ENCODE data around the gene KCNQ2. TPM values are rescaled to one million over a fixed set of nuclear protein-coding genes. Genes with fewer than 3 reads are reported as not detected.

The KCNQ2 gene
- total RNA-seq, 1 donor from 2014 or later = not detected

DNA sequence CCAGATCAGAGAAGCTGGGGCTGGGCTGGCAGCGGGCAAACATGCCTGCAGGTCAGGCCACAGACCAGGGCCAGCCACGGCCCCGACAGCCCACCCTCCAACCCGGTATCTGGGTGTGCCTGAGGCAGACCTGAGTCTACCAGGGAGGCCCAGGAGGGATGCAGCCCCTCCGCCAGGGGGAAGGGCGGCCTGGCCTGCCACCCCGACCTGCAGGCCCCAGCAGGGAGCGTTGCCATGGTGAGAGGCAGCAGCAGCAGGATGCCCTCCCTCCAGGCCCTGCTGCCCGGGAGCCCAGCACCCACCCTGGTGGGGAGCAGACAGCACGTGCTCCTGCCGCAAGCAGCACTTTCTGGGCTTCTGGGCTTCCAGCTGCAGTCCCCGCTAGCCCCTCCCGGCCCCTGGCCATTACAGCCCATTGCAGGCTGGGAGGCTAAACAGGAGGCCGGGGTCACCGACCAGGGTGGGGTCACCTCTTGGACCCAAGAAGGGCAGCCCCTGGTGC is 30.3 kb upstream of the KCNQ2 start:
- DNase-seq (ENCODE audit: low spot score) (no peak), ATAC-seq (no peak)

DNA sequence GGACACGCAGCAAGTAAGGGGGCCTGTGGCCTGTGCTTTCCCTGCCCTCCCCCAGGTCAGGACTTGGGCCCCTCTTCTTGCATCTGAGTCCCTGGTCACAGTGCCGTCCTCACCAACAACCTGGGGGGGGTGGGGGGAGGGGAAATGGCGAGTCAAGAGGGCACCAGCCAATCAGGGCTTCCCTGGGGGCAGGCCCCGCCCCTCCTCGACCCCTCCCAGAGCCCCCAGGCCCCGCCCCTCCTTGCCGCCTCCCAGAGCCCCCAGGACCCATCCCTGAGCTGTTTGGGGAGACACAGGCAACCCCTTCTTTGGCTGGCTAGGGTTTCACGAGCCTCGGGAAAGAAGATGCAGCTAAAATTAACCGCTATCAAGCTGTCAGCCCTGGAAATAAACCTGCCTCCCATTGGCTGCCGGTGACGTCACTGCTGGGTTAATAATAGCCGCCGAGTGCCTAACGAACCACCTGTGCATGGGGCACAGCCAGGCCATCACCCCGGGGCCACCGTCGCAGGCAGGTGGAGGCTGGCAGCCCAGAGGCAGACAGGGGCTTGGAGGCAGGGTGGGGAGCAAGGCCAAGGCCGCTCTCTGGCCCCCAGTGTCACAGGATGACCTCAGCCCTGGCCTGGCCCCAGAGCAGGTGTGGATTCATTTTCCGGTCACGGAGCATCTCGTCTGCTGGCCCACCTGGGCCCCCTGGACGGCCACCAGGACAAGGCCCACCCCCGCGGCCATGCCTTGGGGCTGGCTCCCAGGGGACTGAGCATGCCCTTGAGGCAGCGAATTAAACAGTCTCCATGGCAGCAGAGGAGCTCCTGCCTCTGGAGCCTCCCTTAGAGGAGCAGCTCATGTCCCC is 29.6 kb upstream of the KCNQ2 start:
- DNase-seq (ENCODE audit: low spot score) = no peak
- ATAC-seq = no peak

DNA sequence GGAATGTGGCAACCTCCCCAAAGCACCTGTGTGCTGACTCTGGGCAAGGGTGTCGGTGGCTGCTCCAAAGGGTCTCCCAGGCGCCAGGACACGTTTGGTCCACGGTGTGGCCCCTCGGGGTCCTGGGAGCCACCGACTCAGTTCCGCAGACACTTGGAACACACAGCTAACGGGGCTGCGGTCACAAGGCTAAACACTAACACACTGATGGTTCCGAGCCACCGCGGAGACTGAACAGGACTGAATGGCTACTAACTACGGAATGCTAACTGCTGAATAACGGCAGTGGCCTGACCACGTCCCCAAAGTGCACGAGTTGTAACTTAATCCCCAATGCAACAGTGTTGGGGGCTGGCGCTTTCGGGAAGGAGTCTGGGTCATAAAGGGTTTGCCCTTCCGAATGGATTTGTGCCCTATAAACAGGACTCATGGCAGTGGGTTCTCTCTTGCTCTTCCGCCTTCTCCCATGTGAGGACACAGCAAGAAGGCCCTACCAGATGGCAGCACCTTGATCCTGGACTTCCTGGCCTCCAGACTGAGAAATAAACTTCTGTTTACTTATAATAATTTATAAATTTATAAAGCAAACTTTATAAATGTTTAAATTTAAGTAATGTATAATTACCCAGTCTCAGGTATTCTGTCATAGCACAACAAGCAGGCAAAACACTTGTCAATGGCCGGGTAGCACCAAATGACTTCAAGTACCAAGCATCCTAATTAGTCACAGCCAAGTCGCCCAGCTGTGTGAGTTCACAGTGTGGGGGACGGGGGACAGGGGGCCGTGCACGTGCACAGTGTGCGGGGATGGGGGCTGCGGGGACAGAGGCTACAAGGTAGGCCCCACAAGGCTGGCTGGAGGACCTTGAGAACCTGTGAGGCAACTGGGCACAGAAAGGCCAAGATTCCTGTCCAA is 28.7 kb upstream of the KCNQ2 start:
- no peak for ATAC-seq
- no peak for DNase-seq (ENCODE audit: low spot score)

DNA sequence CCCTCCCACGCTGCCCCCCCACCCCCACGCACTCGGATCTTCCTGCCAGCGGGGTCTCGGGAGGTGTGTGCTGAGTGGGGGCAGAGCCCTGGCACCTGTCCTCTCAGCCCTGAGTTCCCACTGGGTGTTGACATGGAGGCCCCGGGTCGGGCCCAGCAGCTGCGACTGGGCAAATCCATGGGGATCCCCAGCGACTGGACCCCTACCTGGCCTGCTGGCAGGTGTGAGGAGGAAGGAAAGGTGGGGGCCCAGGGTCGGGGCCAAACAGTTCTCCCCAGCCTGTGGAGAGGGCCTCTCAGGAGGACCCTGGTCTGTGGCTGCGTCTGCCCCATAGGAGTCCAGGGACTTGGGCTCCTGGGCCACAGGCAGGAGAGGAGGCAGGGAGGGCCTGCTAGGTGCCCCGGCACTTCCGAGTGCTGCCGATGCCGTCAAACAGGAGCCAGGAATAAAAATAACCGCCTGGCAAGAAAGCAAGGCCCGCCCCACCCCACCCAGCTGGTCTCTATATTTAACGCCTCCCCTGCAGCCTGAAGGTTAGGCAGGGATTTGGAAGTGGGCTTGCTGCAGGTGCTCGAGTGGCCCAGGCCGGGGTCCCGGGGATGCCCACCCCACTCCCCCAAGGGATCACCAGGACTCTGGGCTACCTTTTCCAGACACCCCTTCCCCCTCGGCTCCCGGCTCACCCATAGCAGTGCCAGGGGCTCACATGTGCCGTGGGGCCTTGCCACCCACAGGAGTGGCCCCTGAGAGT is 27.9 kb upstream of the KCNQ2 start:
- no peak for ATAC-seq
- no peak for DNase-seq (ENCODE audit: low spot score)

DNA sequence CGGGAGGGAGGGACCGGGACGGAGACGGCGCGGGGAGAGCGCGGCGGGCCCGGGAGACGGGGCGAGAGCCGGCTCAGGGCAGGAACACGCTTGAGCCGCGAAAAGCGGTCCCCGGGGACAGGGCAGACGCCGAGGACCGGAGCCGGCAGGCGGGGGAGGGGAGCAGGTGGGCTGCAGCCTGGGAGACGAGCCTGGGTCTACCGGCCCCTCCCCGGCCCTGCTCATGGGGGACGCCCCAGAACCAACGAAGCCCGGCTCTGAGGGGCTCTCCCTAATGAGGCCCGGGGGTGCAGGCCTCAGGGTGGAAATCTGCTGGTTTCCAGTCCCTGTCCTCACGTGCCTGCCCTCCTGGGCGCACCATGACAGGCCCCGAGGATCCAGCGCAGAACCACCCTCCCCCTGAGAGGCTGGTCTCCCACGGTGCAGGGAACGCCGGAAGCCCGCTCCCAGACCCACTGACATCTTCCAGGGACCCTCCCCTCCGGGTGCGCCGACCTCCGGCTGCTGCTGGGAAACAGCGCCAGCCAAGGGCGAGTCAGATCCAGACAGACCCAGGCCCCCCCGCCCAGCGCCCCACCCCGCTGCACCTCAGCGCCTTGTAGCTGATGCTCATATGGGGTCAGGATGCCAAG is 27.0 kb upstream of the KCNQ2 start:
- no peak for DNase-seq (ENCODE audit: low spot score)
- ATAC-seq = no peak

DNA sequence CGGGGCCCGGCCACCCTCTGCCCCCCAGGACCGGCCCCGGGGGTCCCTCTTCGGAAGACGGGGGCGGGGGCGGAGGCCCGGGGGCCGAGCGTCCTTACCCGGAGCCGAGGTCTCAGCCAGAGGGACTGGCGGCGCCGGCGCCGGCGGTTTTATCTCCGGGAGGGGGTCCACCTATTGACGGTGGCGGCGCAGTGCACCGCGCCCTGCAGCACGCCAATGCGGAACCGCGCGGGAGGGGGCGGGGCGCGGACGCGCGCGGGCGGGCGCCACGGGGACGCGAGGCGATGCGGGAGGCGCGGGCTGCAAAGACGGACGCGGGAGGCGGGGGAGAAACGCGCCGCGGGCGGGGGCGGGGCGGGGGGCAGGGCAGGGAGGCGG is 26.5 kb upstream of the KCNQ2 start, which contains the start of gene EEF1A2:
TSS of gene EEF1A2 (minus strand) at position 124 of the 378 bp plus-strand sequence. CDS start 1,320 bp downstream, outside the sequence.
- DNase-seq (ENCODE audit: low spot score) = no peak
- no peak for ATAC-seq

DNA sequence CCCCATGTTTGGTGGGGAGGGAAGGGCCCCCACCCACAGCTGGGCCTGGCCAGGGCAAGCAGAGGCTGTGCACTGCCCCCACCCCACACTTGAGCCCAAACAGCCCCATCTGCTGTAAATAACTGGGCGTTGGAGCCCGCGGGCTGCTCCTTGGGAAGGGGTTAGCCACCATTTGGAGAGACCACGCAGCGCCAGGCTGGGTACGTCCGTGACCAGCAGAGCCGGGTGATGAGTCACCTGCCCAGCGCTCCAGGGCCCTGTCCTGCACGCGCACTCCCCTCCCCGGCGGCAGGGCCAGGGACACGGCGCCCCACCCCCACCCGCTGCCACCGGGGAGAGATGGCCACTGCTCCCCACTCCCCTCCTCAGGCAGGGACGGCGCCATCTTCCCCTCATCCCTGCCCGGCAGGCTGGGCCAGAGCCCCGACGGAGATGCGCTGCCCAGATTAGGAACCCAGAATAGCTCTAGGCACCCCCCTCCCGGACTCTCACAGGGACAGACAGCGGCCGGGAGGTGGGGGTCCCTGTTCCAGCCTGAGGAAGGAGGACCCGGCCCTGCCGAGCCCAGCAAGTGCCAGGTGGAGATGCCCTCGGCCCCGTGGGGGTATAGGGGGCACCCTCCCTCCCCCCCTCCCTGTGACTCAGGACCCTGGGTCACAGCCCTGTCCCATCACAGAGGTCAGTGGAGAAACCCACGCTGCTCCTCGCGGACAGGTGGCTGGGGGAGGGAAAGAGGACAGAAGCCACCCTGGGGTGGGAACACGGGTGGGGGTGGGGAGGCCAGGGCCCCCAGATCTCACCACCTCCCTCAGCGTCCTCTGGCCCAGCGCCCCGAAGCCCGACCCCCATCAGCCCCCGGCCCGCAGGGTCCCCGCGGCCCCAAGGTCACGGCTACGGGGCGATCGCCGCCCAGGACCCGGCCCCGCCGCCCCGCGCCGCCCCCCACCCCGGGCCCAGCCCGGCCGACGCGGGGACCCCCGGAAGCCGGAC is 25.8 kb upstream of the KCNQ2 start:
- ATAC-seq (no peak), DNase-seq (ENCODE audit: low spot score) (no peak)

DNA sequence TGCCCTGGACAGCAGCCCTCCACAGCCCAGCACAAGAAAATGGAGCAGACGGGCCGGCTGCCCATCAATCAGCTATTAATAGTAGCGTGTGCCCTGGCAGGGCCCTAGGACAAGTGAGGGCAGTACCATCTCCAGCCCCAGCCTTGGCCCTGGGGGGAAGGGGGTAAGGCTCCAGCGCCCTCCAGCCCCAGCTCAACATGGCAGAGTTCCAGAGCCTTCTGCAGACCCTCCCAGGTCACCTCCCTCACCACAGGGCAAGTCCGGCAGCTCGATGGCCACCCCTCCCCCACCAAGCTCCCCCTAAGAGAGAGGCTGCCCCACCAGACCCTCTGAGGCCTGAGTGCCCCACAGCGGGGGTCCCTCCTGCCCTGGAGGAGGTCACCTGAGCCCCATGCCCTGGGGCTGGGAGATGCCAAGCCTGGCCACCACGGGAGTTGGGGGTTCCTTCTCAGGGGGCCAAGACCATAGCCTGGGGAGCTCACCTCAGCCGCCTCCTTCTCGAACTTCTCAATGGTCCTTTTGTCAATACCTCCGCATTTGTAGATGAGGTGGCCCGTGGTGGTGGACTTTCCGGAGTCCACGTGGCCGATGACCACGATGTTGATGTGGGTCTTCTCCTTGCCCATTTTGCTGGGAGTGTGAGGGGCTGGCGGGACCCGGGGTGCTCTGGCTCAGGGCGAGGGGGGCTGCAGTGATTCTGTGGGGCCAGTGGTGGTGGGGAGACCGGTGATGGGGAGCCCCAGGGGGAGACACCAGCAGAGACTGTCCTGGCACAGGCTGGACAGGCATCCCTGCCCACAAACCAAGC is 24.9 kb upstream of the KCNQ2 start:
- DNase-seq (ENCODE audit: low spot score) (no peak), ATAC-seq (no peak)

DNA sequence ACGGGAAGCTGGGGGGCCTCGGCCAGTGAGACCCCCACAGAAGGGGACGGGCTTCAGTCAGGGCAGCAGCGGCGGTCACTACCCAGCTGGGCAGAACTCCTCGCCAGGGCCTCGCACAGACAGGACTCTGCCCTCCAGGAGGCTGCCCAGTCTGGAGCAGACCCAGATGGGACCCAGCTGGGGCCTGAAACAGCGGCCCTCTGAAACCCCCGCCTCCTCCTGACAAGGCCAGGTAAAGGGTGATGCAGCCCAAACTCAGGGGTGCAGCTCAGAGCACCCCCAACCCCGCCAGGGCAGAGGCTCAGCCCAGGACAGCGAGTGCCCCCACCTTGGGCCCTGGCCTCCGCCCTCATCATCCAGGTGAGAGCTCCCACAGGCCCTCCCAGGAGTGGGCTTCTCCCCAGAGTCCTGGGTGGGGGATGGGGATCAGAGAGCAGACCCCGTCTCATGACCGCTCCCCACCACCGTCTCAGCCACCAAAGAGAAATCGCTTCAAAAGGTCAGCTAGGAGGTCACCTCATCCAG is 24.2 kb upstream of the KCNQ2 start:
- DNase-seq (ENCODE audit: low spot score) (no peak), ATAC-seq (peak; percentile 68)

DNA sequence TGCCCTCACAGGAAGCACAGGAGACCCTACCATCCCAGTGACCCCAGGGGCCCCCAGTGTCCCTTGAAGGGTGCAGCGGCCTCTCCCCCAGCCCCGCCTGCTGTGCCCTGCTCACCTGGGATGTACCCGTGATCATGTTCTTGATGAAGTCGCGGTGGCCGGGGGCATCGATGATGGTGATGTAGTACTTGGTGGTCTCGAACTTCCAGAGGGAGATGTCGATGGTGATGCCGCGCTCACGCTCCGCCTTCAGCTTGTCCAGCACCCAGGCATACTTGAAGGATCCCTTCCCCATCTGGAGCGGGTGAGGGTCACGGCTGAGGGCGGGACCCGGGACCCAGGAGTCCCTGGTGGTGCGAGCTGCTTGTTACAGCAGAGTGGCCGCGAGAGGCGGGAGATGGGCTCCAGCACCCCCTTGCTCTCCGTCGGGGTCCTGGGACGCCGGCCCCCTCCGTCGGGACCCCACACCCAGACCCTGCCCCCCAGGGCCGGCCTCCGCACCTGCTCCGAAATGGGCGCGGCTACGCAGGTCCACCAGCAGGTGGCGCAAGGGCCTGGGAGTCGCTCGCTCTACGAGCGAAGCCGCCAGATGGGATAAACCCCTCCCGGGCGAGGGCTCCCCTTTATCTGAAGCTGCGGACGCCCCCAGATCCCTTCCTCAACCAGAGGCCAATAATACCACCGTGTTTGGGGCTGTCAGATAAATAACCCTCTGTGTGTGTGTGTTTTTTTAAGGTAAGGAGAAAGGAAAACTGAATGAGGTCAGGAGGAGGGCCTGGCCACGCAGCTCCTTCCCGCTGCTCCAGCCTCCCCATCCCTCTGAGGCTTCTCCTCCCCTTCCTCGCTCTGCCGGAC is 23.5 kb upstream of the KCNQ2 start:
- ATAC-seq (peak; percentile 83), DNase-seq (ENCODE audit: low spot score) (peak; percentile 67)

DNA sequence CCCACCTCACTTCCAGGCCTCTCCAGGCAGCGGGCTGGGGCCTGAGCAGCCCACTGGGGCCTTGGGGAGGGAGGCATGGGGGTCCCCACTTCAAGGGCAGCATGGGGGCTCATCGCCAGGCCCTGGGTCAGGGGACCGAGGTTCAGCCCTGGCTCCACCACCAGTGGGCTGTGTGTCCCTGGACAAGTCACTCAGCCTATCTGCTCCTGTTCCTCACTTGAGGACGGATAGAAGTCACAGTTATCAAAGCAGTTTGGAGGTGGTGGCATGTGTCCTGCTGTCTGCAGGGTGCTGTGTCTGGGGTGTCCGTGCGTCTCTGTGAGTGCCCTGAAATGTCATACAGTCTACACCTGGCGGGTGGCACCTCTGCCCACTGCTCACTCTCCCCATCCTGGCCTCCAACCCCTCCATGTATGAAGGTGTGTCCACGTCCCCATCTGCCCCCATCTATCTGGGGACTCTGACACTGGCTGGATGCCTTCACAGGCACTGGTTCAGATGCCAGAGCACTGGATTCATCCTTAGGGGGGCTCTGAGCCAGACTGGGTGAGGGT is 22.8 kb upstream of the KCNQ2 start:
- DNase-seq (ENCODE audit: low spot score) = no peak
- no peak for ATAC-seq

DNA sequence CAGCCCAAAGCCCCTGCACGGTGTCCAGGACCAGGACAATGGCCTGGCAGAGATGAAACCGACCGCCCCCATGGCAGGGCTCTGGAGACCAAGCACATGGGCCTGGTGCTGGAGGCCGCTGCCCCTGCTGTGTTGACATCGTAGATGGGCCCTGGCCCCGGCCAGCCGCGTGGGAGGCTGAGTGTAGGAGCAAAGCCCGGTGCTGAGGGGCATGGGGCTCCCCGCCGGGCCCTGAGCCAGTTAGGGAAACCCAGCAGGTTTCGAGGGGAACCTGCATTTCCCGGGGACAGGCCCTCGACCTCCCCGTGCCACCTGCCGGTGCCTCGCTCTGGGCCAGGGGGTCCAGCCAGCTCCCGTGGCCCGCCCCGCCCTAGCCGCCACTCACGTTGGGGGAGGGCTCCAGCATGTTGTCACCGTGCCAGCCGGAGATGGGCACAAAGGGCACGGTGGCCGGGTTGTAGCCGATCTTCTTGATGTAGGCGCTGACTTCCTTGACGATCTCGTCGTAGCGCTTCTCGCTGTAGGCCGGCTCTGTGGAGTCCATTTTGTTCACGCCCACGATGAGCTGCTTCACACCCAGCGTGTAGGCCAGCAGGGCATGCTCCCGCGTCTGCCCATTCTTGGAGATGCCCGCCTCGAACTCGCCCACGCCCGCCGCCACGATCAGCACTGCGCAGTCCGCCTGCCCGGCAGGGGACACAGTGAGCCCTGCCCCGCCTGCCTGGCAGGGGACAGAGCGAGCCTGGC is 22.1 kb upstream of the KCNQ2 start:
- no peak for DNase-seq (ENCODE audit: low spot score)
- no peak for ATAC-seq

DNA sequence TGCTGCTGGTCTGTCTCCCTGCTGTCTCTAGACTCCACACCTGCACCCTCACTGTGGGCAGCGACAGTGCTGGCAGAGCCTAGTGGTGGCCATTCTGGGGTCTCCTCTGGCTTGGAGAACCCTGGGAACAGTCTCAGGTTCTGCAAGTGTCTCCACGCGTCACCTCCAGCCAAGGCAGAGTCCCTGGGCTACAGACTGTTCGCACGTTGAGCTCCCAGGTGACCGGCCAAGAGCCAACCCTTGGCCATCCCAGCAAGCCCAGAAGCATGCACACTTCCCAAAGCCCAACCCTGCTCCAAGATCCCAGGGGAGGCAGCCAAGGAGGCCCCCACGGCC is 21.6 kb upstream of the KCNQ2 start:
- no peak for ATAC-seq
- no peak for DNase-seq (ENCODE audit: low spot score)

DNA sequence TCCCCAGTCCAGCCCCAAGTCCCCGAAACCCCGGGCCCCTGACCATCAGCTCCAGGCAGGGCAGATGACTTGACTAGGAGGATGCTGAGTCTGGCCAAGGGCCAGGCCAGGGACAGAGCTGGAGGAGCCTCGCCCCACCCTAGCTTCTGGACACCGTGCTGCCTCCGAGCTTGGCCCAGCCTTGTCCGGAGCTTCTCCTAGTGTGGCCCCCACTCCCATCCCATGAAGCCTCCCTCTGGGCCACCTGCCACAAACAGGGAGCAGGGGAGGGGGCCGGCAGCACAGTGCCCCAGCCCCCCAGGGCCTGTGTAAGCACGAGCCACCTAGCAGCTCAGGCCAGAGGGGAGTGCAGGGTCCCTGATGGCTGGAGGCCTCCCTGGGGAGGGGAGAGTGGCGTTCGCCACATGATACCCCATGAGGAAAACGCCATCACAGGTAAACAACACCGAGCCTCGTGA is 21.1 kb upstream of the KCNQ2 start:
- DNase-seq (ENCODE audit: low spot score) = no peak
- no peak for ATAC-seq

DNA sequence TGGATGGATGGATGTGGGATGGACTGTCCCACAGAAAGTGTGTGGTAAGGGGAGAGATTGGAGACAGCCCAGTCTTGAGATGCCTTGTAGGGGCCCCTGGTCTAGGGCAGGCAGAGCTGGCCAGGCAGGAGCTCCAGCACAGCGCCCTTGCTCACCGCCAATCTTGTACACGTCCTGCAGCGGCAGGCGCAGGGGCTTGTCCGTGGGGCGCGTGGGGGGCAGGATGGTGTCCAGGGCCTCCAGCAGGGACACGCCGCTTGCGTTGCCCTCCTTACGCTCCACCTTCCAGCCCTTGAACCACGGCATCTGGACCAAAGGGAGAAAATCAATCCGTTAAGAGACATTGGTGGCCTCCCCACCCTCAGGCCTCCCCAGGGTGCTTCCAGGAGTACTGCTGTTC is 20.5 kb upstream of the KCNQ2 start:
- ATAC-seq (no peak), DNase-seq (ENCODE audit: low spot score) (no peak)

DNA sequence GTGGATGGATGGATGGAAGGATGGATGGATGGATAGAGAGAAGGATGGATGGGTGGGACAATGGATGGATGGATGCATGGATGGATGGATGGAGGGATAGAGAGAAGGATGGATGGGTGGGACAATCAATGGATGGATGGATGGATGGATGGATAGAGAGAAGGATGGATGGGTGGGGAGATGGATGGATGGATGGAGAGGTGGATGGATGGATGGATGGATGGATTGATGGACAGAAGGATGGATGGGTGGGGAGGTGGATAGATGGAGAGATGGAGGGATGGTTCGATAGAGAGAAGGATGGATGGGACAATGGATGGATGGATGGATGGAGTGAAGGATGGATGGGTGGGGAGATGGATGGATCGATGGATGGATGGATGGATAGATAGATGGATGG is 20.1 kb upstream of the KCNQ2 start:
- ATAC-seq = no peak
- no peak for DNase-seq (ENCODE audit: low spot score)

All from left lobe of liver (tissue), 2 donors.